HEK293 (cell line): ENCODE data around the gene SNCAIP.

Experiments used
- CTCF ChIA-PET: fragments of 350-600 bp; formaldehyde crosslinking; extraction: SDS; loops from one replicate; lab custom pipeline; 2021; ENCODE audit warnings: antibody characterized with exemption; lab: Yijun Ruan, JAX
- POLR2A ChIA-PET: fragments of 300-600 bp; formaldehyde crosslinking; extraction: SDS; loops from one replicate; lab custom pipeline; 2020; ENCODE audit warnings: antibody characterized with exemption, inconsistent platforms; lab: Yijun Ruan, JAX
- H3K27ac ChIP-seq: fragments of 200-500 bp; sonication (Bioruptor generic); 2 replicates; pipeline ENCODE4 v1.5.1; 2014; ENCODE audit warnings: low read depth, low read length, control low read depth, inconsistent platforms; ENCODE audit errors: extremely low read depth
- H3K36me3 ChIP-seq, 2 experiments: fragments of 200-500 bp in 1 of 2; sonication (Bioruptor generic) in 1 of 2; 1 replicate in 1 of 2; 2 replicates in 1 of 2; pipeline ENCODE4 v1.5.1; 2014 to 2017; ENCODE audit warnings: inconsistent platforms in 2 of 2, low read length in 2 of 2; ENCODE audit not compliant: control insufficient read depth in 2 of 2, insufficient read depth in 1 of 2
- H3K4me1 ChIP-seq: fragments of 200-500 bp; sonication (Bioruptor generic); 2 replicates; pipeline ENCODE4 v1.5.1; 2014; ENCODE audit warnings: mild to moderate bottlenecking, low read length, inconsistent platforms; ENCODE audit not compliant: control insufficient read depth, insufficient read depth
- H3K4me3 ChIP-seq: 2 replicates; pipeline ENCODE4 v1.5.1; 2011; ENCODE audit warnings: low read depth, mild to moderate bottlenecking, control low read depth, low read length, moderate library complexity
- H3K9me3 ChIP-seq: fragments of 200-500 bp; sonication (Bioruptor generic); 2 replicates; pipeline ENCODE4 v1.5.1; 2014; ENCODE audit warnings: low read depth, low read length, inconsistent platforms; ENCODE audit not compliant: control insufficient read depth, insufficient read depth
- BCL11A ChIP-seq: fragments of 450-650 bp; formaldehyde crosslinking; IDR thresholded peaks from 2 replicates; pipeline ENCODE4 v1.5.1; 2016; ENCODE audit warnings: low read depth, missing biosample characterization, missing genetic modification characterization
- FEZF1 ChIP-seq: fragments of 450-650 bp; formaldehyde crosslinking; IDR thresholded peaks from 2 replicates; pipeline ENCODE4 v1.5.1; 2016; ENCODE audit warnings: missing biosample characterization, missing genetic modification characterization
- HOXA7 ChIP-seq: sonication (generic); formaldehyde crosslinking; IDR thresholded peaks from 2 replicates; pipeline ENCODE4 v1.8.1; 2022; ENCODE audit warnings: missing genetic modification reagents, borderline replicate concordance
- HOXC10 ChIP-seq: sonication (generic); formaldehyde crosslinking; IDR thresholded peaks from 2 replicates; pipeline ENCODE4 v1.8.1; 2023; ENCODE audit warnings: mild to moderate bottlenecking, missing genetic modification reagents
- KLF16 ChIP-seq: fragments of 450-650 bp; formaldehyde crosslinking; IDR thresholded peaks from 2 replicates; pipeline ENCODE4 v1.5.1; 2017; ENCODE audit warnings: missing biosample characterization, missing genetic modification characterization
- KLF7 ChIP-seq: fragments of 450-650 bp; formaldehyde crosslinking; IDR thresholded peaks from 2 replicates; pipeline ENCODE4 v1.5.1; 2016; ENCODE audit warnings: missing biosample characterization, missing genetic modification characterization, borderline replicate concordance
- SALL2 ChIP-seq: fragments of 450-650 bp; formaldehyde crosslinking; IDR thresholded peaks from 2 replicates; pipeline ENCODE4 v1.5.0; 2017; ENCODE audit warnings: missing biosample characterization, mild to moderate bottlenecking, missing genetic modification characterization, borderline replicate concordance
- SETDB1 ChIP-seq: IDR thresholded peaks from one replicate; pipeline ENCODE4 v1.6.1; 2017; ENCODE audit warnings: mild to moderate bottlenecking, low read length, moderate library complexity, mixed read lengths; ENCODE audit not compliant: insufficient read length
- ZBTB20 ChIP-seq: fragments of 450-650 bp; formaldehyde crosslinking; IDR thresholded peaks from 2 replicates; pipeline ENCODE4 v1.5.1; 2016; ENCODE audit warnings: missing biosample characterization, missing genetic modification characterization
- ZBTB7A ChIP-seq: fragments of 450-650 bp; formaldehyde crosslinking; IDR thresholded peaks from 2 replicates; pipeline ENCODE4 v1.5.1; 2016; ENCODE audit warnings: low read depth, missing biosample characterization, missing genetic modification characterization
- ZIC2 ChIP-seq: fragments of 450-650 bp; formaldehyde crosslinking; IDR thresholded peaks from 2 replicates; pipeline ENCODE4 v1.5.1; 2016; ENCODE audit warnings: missing biosample characterization, missing genetic modification characterization
- ZNF121 ChIP-seq: fragments of 450-650 bp; formaldehyde crosslinking; IDR thresholded peaks from 2 replicates; pipeline ENCODE4 v1.5.1; 2016; ENCODE audit warnings: missing biosample characterization, missing genetic modification characterization
- ZNF175 ChIP-seq: fragments of 450-650 bp; formaldehyde crosslinking; IDR thresholded peaks from 2 replicates; pipeline ENCODE4 v1.5.1; 2016; ENCODE audit warnings: missing biosample characterization, missing genetic modification characterization
- ZNF19 ChIP-seq: fragments of 450-650 bp; formaldehyde crosslinking; IDR thresholded peaks from 2 replicates; pipeline ENCODE4; 2016; ENCODE audit warnings: missing biosample characterization, missing genetic modification characterization, low read depth
- ZNF239 ChIP-seq: fragments of 450-650 bp; formaldehyde crosslinking; IDR thresholded peaks from 2 replicates; pipeline ENCODE4 v1.5.1; 2016; ENCODE audit warnings: missing biosample characterization, missing genetic modification characterization
- ZNF274 ChIP-seq, 2 experiments: fragments of 200-500 bp in 1 of 2; fragments of 450-650 bp in 1 of 2; sonication (Bioruptor generic) in 1 of 2; formaldehyde crosslinking in 1 of 2; IDR thresholded peaks; 2 replicates each; pipeline versions ENCODE4 v1.5.1 to v1.6.1; 2014 to 2016; ENCODE audit warnings: borderline replicate concordance in 1 of 2, inconsistent platforms in 1 of 2, low read length in 1 of 2, missing biosample characterization in 1 of 2, missing genetic modification characterization in 1 of 2
- ZNF302 ChIP-seq: fragments of 450-650 bp; formaldehyde crosslinking; IDR thresholded peaks from 2 replicates; pipeline ENCODE4 v1.5.1; 2016; ENCODE audit warnings: missing biosample characterization, missing genetic modification characterization, low read depth
- ZNF433 ChIP-seq: fragments of 450-650 bp; formaldehyde crosslinking; IDR thresholded peaks from 2 replicates; pipeline ENCODE4 v1.5.1; 2016; ENCODE audit warnings: missing biosample characterization, missing genetic modification characterization, low read depth
- ZNF449 ChIP-seq: fragments of 450-650 bp; formaldehyde crosslinking; IDR thresholded peaks from 2 replicates; pipeline ENCODE4 v1.5.1; 2017; ENCODE audit warnings: missing biosample characterization, mild to moderate bottlenecking, missing genetic modification characterization, moderate library complexity
- ZNF639 ChIP-seq: fragments of 450-650 bp; formaldehyde crosslinking; IDR thresholded peaks from 2 replicates; pipeline ENCODE4 v1.5.1; 2016; ENCODE audit warnings: missing biosample characterization, missing genetic modification characterization
- ZNF658 ChIP-seq: fragments of 450-650 bp; formaldehyde crosslinking; IDR thresholded peaks from 2 replicates; pipeline ENCODE4; 2016; ENCODE audit warnings: missing biosample characterization, missing genetic modification characterization
- ZNF692 ChIP-seq: fragments of 450-650 bp; formaldehyde crosslinking; IDR thresholded peaks from 2 replicates; pipeline ENCODE4 v1.5.1; 2016; ENCODE audit warnings: missing biosample characterization, missing genetic modification characterization
- ZNF791 ChIP-seq: fragments of 450-650 bp; formaldehyde crosslinking; IDR thresholded peaks from 2 replicates; pipeline ENCODE4 v1.5.1; 2016; ENCODE audit warnings: missing biosample characterization, missing genetic modification characterization
- ZSCAN23 ChIP-seq: fragments of 450-650 bp; formaldehyde crosslinking; IDR thresholded peaks from 2 replicates; pipeline ENCODE4 v1.5.1; 2016; ENCODE audit warnings: missing biosample characterization, missing genetic modification characterization
- ZSCAN5A ChIP-seq: fragments of 450-650 bp; formaldehyde crosslinking; IDR thresholded peaks from 2 replicates; pipeline ENCODE4 v1.5.1; 2016; ENCODE audit warnings: missing biosample characterization, missing genetic modification characterization

Gene SNCAIP

GRCh38 chr5:122283592-122283991, 28.4 kb upstream of the SNCAIP start (continued):
- TF ChIP-seq ZNF449 (no peak), ZNF692 (tag by site-specific recombination) (no peak), ZNF302 (tag by site-specific recombination) (no peak), SETDB1 (no peak)

- ChIA-PET POLR2A (no interaction called here), CTCF (interaction anchor here (0.7 kb wide), 1 partner anchor 96 kb away, joined by 3 read pairs; no protein-coding TSS in a partner anchor)
- no peak overlapping the region for H3K27ac ChIP-seq
- no peaks in the 10 kb centered on the region for H3K36me3 ChIP-seq
- TF ChIP-seq ZIC2 = peak; percentile 36
- TF ChIP-seq KLF16 = no peak
- H3K4me1 ChIP-seq = 0 out of 2 replicates have a peak, but pooled peaks cover 5% of the 10 kb centered on the region
- no peaks in the 10 kb centered on the region for H3K9me3 ChIP-seq
- no peak overlapping the region for H3K4me3 ChIP-seq
Measured at GRCh38 chr5:122286541-122286940, 25.5 kb upstream of the SNCAIP start.

- POLR2A ChIA-PET = no interaction called here
- CTCF ChIA-PET = no interaction called here
Measured at GRCh38 chr5:122287101-122287500, 24.9 kb upstream of the SNCAIP start.

More at GRCh38 chr5:122287101-122287500, 24.9 kb upstream of the SNCAIP start:
- Histone ChIP-seq H3K4me1 (peaks cover 7% of the 10 kb centered on the region; the same call in 1 of the 2 replicates), H3K36me3 (no peaks in the 10 kb centered on the region), H3K4me3 (no peak overlapping the region), H3K9me3 (no peaks in the 10 kb centered on the region), H3K27ac (no peak overlapping the region)
- TF ChIP-seq ZSCAN5A (tag by site-specific recombination) = no peak
- no peak for TF ChIP-seq KLF7 (tag by site-specific recombination)
- TF ChIP-seq ZNF274 (IDR thresholded peaks at IDR 0.05; ENCODE audit: low read length) = no peak
- no peak for TF ChIP-seq ZNF274 (tag by site-specific recombination; IDR thresholded peaks at IDR 0.05; ENCODE audit: borderline replicate concordance)
- TF ChIP-seq HOXC10 (CRISPR knock-in tag) = no peak
- TF ChIP-seq ZNF19 (tag by site-specific recombination) = no peak
- no peak for TF ChIP-seq ZBTB20 (tag by site-specific recombination)
- TF ChIP-seq FEZF1 (tag by site-specific recombination) = no peak
- no peak for TF ChIP-seq ZNF658
- TF ChIP-seq HOXA7 (CRISPR knock-in tag) = no peak
- no peak for TF ChIP-seq ZNF639 (tag by site-specific recombination)
- TF ChIP-seq ZSCAN23 (tag by site-specific recombination) = no peak
- TF ChIP-seq ZBTB7A (tag by site-specific recombination) = no peak
- TF ChIP-seq ZNF239 = no peak
- TF ChIP-seq ZNF791 (tag by site-specific recombination) = no peak
- TF ChIP-seq ZNF121 (tag by site-specific recombination) = no peak
- TF ChIP-seq BCL11A = no peak
- TF ChIP-seq ZNF175 (tag by site-specific recombination) = no peak
- TF ChIP-seq ZNF433 (tag by site-specific recombination) = no peak
- no peak for TF ChIP-seq SALL2
